Measurements from ENCODE around the gene NISCH. TPM values are rescaled to one million over a fixed set of nuclear protein-coding genes. Genes with fewer than 3 reads are reported as not detected.

Gene NISCH
- total RNA-seq, 3 donors from 2014 or later (not counting 1 experiment from before 2014, with no cell fraction given) = 162 to 191 (median 175) TPM

DNA sequence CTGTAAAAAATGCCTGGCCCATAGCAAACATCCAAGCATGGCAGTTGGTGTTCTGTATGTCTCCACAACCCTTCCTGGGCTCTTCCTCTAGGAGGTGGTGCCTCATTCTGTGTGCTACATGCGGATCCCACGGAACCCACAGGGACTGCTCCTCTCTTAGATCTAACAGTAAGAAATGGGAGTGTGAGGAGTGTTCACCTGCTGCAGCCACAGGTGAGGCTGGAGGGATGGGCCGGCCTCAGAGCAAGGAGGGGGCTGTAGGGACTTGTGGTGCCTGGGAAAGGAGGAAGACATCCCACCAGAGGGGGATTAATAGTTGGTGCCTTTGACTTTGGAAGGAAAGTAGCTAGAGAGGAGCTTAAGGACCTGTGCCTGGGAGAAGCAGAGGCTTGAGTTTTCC lies 32.7 kb upstream of the NISCH start:
- no peaks in the 10 kb centered on the region for H3K27me3 Mint-ChIP-seq (ENCODE audit: low read depth in 2 of 2)
- no peak overlapping the region for H3K4me3 Mint-ChIP-seq
- no peak for DNase-seq
- no peaks in the 10 kb centered on the region for H3K9me3 ChIP-seq (ENCODE audit: control insufficient read depth, insufficient read depth, low read length)
- H3K4me3 ChIP-seq (ENCODE audit: low read length) = no peak overlapping the region
- H3K36me3 ChIP-seq (ENCODE audit: control insufficient read depth, insufficient read depth, low read length) = no peaks in the 10 kb centered on the region
- intact Hi-C loops (cut with micrococcal nuclease) = no loop called here
- TF ChIP-seq, protein P1, sequence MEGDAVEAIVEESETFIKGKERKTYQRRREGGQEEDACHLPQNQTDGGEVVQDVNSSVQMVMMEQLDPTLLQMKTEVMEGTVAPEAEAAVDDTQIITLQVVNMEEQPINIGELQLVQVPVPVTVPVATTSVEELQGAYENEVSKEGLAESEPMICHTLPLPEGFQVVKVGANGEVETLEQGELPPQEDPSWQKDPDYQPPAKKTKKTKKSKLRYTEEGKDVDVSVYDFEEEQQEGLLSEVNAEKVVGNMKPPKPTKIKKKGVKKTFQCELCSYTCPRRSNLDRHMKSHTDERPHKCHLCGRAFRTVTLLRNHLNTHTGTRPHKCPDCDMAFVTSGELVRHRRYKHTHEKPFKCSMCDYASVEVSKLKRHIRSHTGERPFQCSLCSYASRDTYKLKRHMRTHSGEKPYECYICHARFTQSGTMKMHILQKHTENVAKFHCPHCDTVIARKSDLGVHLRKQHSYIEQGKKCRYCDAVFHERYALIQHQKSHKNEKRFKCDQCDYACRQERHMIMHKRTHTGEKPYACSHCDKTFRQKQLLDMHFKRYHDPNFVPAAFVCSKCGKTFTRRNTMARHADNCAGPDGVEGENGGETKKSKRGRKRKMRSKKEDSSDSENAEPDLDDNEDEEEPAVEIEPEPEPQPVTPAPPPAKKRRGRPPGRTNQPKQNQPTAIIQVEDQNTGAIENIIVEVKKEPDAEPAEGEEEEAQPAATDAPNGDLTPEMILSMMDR (IDR thresholded peaks at IDR 0.05) = no peak
- H3K4me1 Mint-ChIP-seq = peaks cover 0 to 2% of the 10 kb centered on the region in 2 donors
- no peak overlapping the region for H3K27ac Mint-ChIP-seq
- no peaks in the 10 kb centered on the region for H3K9me3 Mint-ChIP-seq
- no peak for ATAC-seq
- no peaks in the 10 kb centered on the region for H3K36me3 Mint-ChIP-seq
- no peaks in the 10 kb centered on the region for H3K27me3 ChIP-seq (ENCODE audit: control insufficient read depth, insufficient read depth, low read length)
- no peak overlapping the region for H3K27ac ChIP-seq (ENCODE audit: low read length)
- no peaks in the 10 kb centered on the region for H3K4me1 ChIP-seq (ENCODE audit: control insufficient read depth, insufficient read depth, low read length)
- WGBS (ENCODE audit: insufficient coverage) = 96% methylated on average over 3 of the region's 3 CpGs

DNA sequence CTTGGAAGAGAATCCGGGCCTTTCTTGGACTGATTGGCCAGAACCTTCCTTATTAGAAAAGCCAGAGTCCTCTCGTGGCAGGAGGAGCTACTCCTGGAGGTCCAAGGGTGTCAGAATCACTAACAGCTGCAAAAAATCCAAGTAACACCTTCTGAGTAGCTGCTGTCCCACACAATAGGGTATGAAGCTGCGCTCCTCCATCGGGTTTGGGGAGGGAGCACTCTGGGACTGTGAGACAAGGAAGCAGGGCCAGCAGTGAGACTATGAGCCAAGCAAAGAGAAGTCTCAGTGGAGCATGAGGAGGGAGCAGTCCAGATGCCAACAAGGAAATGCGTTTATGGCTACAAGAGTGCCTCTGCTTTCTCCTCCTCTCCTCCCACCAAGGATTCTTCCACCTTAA lies 32.2 kb upstream of the NISCH start:
- no peak overlapping the region for H3K27ac ChIP-seq (ENCODE audit: low read length)
- no peaks in the 10 kb centered on the region for H3K9me3 ChIP-seq (ENCODE audit: control insufficient read depth, insufficient read depth, low read length)
- intact Hi-C loops (cut with micrococcal nuclease) = no loop called here
- no peaks in the 10 kb centered on the region for H3K27me3 ChIP-seq (ENCODE audit: control insufficient read depth, insufficient read depth, low read length)
- no peak overlapping the region for H3K4me3 ChIP-seq (ENCODE audit: low read length)
- H3K4me1 ChIP-seq (ENCODE audit: control insufficient read depth, insufficient read depth, low read length) = no peaks in the 10 kb centered on the region
- H3K9me3 Mint-ChIP-seq = no peaks in the 10 kb centered on the region
- no peak overlapping the region for H3K27ac Mint-ChIP-seq
- no peaks in the 10 kb centered on the region for H3K36me3 Mint-ChIP-seq
- H3K36me3 ChIP-seq (ENCODE audit: control insufficient read depth, insufficient read depth, low read length) = no peaks in the 10 kb centered on the region
- WGBS (ENCODE audit: insufficient coverage) = 80% methylated on average over 5 of the region's 5 CpGs
- H3K4me3 Mint-ChIP-seq = no peak overlapping the region
- ATAC-seq (no peak), DNase-seq (no peak)
- H3K4me1 Mint-ChIP-seq = no peaks in the 10 kb centered on the region
- TF ChIP-seq, protein P1 (IDR thresholded peaks at IDR 0.05) = no peak
- peaks cover 0 to 4% of the 10 kb centered on the region in 2 donors for H3K27me3 Mint-ChIP-seq (ENCODE audit: low read depth in 2 of 2)

DNA sequence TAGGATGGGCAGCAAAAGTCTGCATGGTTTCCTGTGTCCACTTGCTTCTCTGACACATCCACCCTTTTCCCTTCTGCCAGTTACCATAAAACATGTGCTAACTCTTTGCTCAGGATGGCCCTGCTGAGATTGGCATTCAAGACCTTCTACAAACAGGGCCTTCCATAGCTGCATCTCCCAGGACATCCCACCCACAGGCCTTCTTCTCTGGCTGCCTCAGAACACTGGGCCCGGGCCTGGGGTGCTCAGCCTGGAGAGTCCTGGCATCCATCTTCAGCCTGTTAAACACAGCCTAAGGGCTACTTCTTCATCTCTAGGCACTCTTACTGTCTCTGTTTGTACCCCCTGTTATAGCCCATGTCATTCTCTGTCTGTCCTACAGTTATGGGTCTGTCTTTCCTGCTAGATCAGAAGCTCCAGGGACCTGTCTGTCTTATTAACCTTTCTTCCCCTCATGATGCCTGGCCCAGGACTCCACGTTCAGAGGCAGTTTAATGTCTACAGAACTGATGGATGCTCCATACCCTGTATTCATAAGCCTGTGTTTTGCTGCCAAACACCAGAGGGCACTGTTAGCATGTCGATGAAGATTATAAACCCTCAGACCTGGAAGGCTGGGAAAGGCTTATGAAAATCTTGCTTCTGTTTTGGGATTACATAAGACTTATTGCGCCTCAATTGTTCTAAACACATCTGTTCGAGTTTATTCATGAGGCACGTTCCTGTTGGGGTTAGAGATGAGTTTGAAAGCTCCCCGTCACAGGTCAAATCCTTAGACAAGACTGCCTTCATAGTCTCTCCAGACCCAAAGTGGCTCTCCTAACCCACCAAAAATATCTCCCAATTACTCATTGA lies 27.0 kb upstream of the NISCH start:
- H3K4me1 Mint-ChIP-seq = no peaks in the 10 kb centered on the region
- H3K27ac Mint-ChIP-seq = no peak overlapping the region
- Histone ChIP-seq H3K4me3 (ENCODE audit: low read length) (no peak overlapping the region), H3K4me1 (ENCODE audit: control insufficient read depth, insufficient read depth, low read length) (no peaks in the 10 kb centered on the region), H3K36me3 (ENCODE audit: control insufficient read depth, insufficient read depth, low read length) (no peaks in the 10 kb centered on the region), H3K27ac (ENCODE audit: low read length) (no peak overlapping the region), H3K27me3 (ENCODE audit: control insufficient read depth, insufficient read depth, low read length) (no peaks in the 10 kb centered on the region), H3K9me3 (ENCODE audit: control insufficient read depth, insufficient read depth, low read length) (no peaks in the 10 kb centered on the region)
- DNase-seq (peak in 1 of 2 donors; percentile 70), ATAC-seq (peak in 2 of 3 donors; percentile 68 to 70)
- intact Hi-C loops (cut with micrococcal nuclease) = loop anchor here (1.0 kb wide), 1 partner anchor 19 kb away; no protein-coding TSS in a partner anchor
- TF ChIP-seq, protein P1 (IDR thresholded peaks at IDR 0.05) = peak; percentile 60
- no peak overlapping the region for H3K4me3 Mint-ChIP-seq
- H3K27me3 Mint-ChIP-seq (ENCODE audit: low read depth in 2 of 2) = peaks cover 0 to 6% of the 10 kb centered on the region in 2 donors
- H3K9me3 Mint-ChIP-seq = no peaks in the 10 kb centered on the region
- 35% methylated on average over 7 of the region's 7 CpGs for WGBS (ENCODE audit: insufficient coverage)
- H3K36me3 Mint-ChIP-seq = no peaks in the 10 kb centered on the region

All from natural killer cell (primary cell).